Neuronal stem cell (in vitro differentiated cells): ENCODE measurements around the gene MRPL53. TPM values are rescaled to one million over a fixed set of nuclear protein-coding genes. Genes with fewer than 3 reads are reported as not detected.

Source experiments
- DNase-seq: peaks from one replicate; pipeline ENCODE4 v3.0.0-alpha.2; 2013; ENCODE audit warnings: low spot score
- H2AFZ ChIP-seq: one replicate; pipeline ENCODE4 v1.6.1; 2013; ENCODE audit warnings: mild to moderate bottlenecking, low read length, inconsistent platforms
- H2AK5ac ChIP-seq: 2 replicates; pipeline ENCODE4 v1.6.1; 2013; ENCODE audit warnings: low read depth, mild to moderate bottlenecking, inconsistent platforms, low read length, moderate library complexity, mixed read lengths
- H2BK120ac ChIP-seq: 2 replicates; pipeline ENCODE4 v1.6.1; 2013; ENCODE audit warnings: low read depth, mild to moderate bottlenecking, inconsistent platforms, low read length, moderate library complexity, mixed read lengths
- H2BK12ac ChIP-seq: one replicate; pipeline ENCODE4 v1.6.1; 2013; ENCODE audit warnings: low read length, inconsistent platforms
- H2BK15ac ChIP-seq: 2 replicates; pipeline ENCODE4 v1.6.1; 2013; ENCODE audit warnings: mild to moderate bottlenecking, low read length, inconsistent platforms, mixed read lengths
- H2BK5ac ChIP-seq: one replicate; pipeline ENCODE4 v1.6.1; 2013; ENCODE audit warnings: inconsistent platforms, mild to moderate bottlenecking, low read length, moderate library complexity
- H3K14ac ChIP-seq: one replicate; pipeline ENCODE4 v1.6.1; 2013; ENCODE audit warnings: low read length, inconsistent platforms
- H3K18ac ChIP-seq: 2 replicates; pipeline ENCODE4 v1.6.1; 2013; ENCODE audit warnings: low read length, inconsistent platforms
- H3K23ac ChIP-seq: 2 replicates; pipeline ENCODE4 v1.6.1; 2013; ENCODE audit warnings: low read depth, mild to moderate bottlenecking, mixed read lengths, low read length, inconsistent platforms; ENCODE audit not compliant: poor library complexity
- H3K27ac ChIP-seq: replicated peaks from 3 replicates; pipeline ENCODE4 v1.5.1; 2013; ENCODE audit warnings: low read length, inconsistent platforms
- H3K27me3 ChIP-seq, 3 experiments: 2 replicates each; pipeline ENCODE4 v1.6.1; 2013; ENCODE audit warnings: low read length in 3 of 3, mild to moderate bottlenecking in 2 of 3, inconsistent platforms in 1 of 3, low read depth in 1 of 3, mixed read lengths in 1 of 3, moderate library complexity in 1 of 3; ENCODE audit not compliant: control insufficient read depth in 3 of 3, insufficient read depth in 3 of 3
- H3K36me3 ChIP-seq, 2 donors: replicated peaks in 1 of 2; 2 replicates each; pipeline ENCODE4 v1.6.1; 2013; ENCODE audit warnings: low read length in 2 of 2; ENCODE audit not compliant: control insufficient read depth in 2 of 2, insufficient read depth in 2 of 2
- H3K4ac ChIP-seq: 2 replicates; pipeline ENCODE4 v1.6.1; 2013; ENCODE audit warnings: inconsistent platforms, mild to moderate bottlenecking, low read length, moderate library complexity
- H3K4me1 ChIP-seq, 2 donors: 1 replicate in 1 of 2; 2 replicates in 1 of 2; pipeline ENCODE4 v1.6.1; 2013; ENCODE audit warnings: low read length in 2 of 2, low read depth in 1 of 2; ENCODE audit not compliant: control insufficient read depth in 2 of 2, insufficient read depth in 1 of 2
- H3K4me2 ChIP-seq: one replicate; pipeline ENCODE4 v1.6.1; 2013; ENCODE audit warnings: mild to moderate bottlenecking, low read length, inconsistent platforms; ENCODE audit not compliant: insufficient read depth, poor library complexity, severe bottlenecking
- H3K4me3 ChIP-seq, 2 donors: 2 replicates each; pipeline ENCODE4 v1.5.1; 2013; ENCODE audit warnings: low read length in 2 of 2, mild to moderate bottlenecking in 2 of 2, inconsistent platforms in 1 of 2, moderate library complexity in 1 of 2
- H3K79me1 ChIP-seq: one replicate; pipeline ENCODE4 v1.6.1; 2013; ENCODE audit warnings: low read depth, mild to moderate bottlenecking, inconsistent platforms, low read length, moderate library complexity
- H3K9ac ChIP-seq: one replicate; pipeline ENCODE4 v1.6.1; 2013; ENCODE audit warnings: mild to moderate bottlenecking, low read depth, low read length, inconsistent platforms; ENCODE audit not compliant: poor library complexity
- H3K9me3 ChIP-seq, 2 donors: replicated peaks in 1 of 2; 2 replicates each; pipeline versions ENCODE3 to v1.6.1; 2013; ENCODE audit warnings: low read length in 2 of 2, mild to moderate bottlenecking in 2 of 2, inconsistent platforms in 1 of 2, low read depth in 1 of 2, mixed read lengths in 1 of 2, moderate library complexity in 1 of 2; ENCODE audit not compliant: control insufficient read depth in 2 of 2, insufficient read depth in 1 of 2
- H4K8ac ChIP-seq: one replicate; pipeline ENCODE4 v1.6.1; 2013; ENCODE audit warnings: low read depth, mild to moderate bottlenecking, inconsistent platforms, low read length, moderate library complexity
- H4K91ac ChIP-seq: one replicate; pipeline ENCODE4 v1.6.1; 2013; ENCODE audit warnings: low read length, low read depth, mild to moderate bottlenecking, inconsistent platforms; ENCODE audit not compliant: poor library complexity
- WGBS, 2 donors: extraction: QIAGEN DNeasy Blood & Tissue Kit; methylation state at CpG; one replicate each; pipeline ENCODE4 v1.1.7; 2013; ENCODE audit warnings: missing lambda C conversion rate in 2 of 2, mixed read lengths in 1 of 2; ENCODE audit not compliant: insufficient read length in 2 of 2, insufficient replicate concordance in 1 of 2; ENCODE audit errors: extremely low coverage in 2 of 2; 5-methylcytosine and 5-hydroxymethylcytosine counted together
- polyA plus RNA-seq, 2 experiments: library from polyadenylated mRNA; stranded (reverse); fragments of 200-250 nt; gene quantifications; one replicate each; pipeline ENCODE4 v1.2.3, GENCODE V29; 2013

The MRPL53 gene
- 80.8 TPM for polyA plus RNA-seq (2013, experiment 1 of 2)
- polyA plus RNA-seq (2013, experiment 2 of 2), result 80.5 TPM

GRCh38 chr2:74472086-74472944, at the start of gene MRPL53:
TSS of gene MRPL53 (minus strand) at chr2:74472680. CDS start at chr2:74472660, 20 bp downstream.
- DNase-seq, result peak; percentile 89
- Histone ChIP-seq H4K91ac (no peak within 1 kb of the TSS), H3K27me3 (no peaks in the 10 kb centered on the region), H3K4me1 (peaks cover 6 to 11% of the 10 kb centered on the region in 2 donors), H3K23ac (peak within 1 kb of the TSS; percentile 96), H3K27ac (peak within 1 kb of the TSS; percentile 87), H2BK5ac (no peak within 1 kb of the TSS), H3K79me1 (no peaks in the 10 kb centered on the region), H2BK12ac (no peak within 1 kb of the TSS), H3K18ac (peak within 1 kb of the TSS; percentile 78), H3K9ac (peak within 1 kb of the TSS; percentile 91), H2AFZ (peak within 1 kb of the TSS; percentile 83), H4K8ac (peak within 1 kb of the TSS; percentile 58), H3K14ac (peak within 1 kb of the TSS; percentile 5), H3K4me3 (peak within 1 kb of the TSS; percentile 74 to 89), H2AK5ac (peak within 1 kb of the TSS; percentile 23), H2BK15ac (no peak within 1 kb of the TSS), H3K9me3 (no peaks in the 10 kb centered on the region), H3K36me3 (peaks cover 20 to 39% of the 10 kb centered on the region in 2 donors), H2BK120ac (peak within 1 kb of the TSS; percentile 42), H3K4me2 (peak within 1 kb of the TSS; percentile 87), H3K4ac (no peak within 1 kb of the TSS)
- WGBS, 2 donors, result no CpG with 5 or more reads among the region's 66 CpGs

DNA sequence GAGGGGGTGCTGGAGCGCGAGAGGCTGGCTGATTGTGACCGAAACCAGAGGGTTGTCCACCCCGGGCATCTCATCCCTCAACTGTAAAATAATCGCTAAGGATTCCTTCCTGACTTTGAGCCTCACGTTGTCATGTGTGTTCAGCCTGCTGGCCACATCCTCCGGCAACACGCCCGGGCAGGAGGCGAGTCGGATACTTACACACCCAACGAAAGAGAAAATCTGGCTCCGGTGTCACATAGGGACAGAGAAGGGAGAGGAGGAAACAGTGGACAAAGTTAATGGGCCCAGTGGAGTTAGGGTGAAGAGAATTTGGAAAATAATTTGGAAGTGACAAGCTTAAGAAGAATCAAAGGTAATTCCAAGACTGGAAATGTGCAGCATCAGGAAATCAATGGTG, 44.2 kb upstream of the MRPL53 start:
- H2BK5ac ChIP-seq, result no peak overlapping the region
- H3K27ac ChIP-seq, result no peak overlapping the region
- H2AFZ ChIP-seq, result peak overlapping the region; percentile 88
- no peaks in the 10 kb centered on the region for H3K36me3 ChIP-seq
- no peak overlapping the region for H3K4ac ChIP-seq
- H3K9ac ChIP-seq, result no peak overlapping the region
- H3K23ac ChIP-seq, result no peak overlapping the region
- H3K79me1 ChIP-seq, result no peaks in the 10 kb centered on the region
- no CpG with 5 or more reads among the region's 13 CpGs for WGBS, 2 donors
- no peak overlapping the region for H2BK15ac ChIP-seq
- H2AK5ac ChIP-seq, result no peak overlapping the region
- no peak for DNase-seq
- no peak overlapping the region for H2BK12ac ChIP-seq
- no peak overlapping the region for H3K18ac ChIP-seq
- H3K14ac ChIP-seq, result no peak overlapping the region
- no peak overlapping the region for H2BK120ac ChIP-seq
- H3K4me2 ChIP-seq, result no peak overlapping the region
- no peak overlapping the region for H4K91ac ChIP-seq
- H3K9me3 ChIP-seq, result peaks cover 5 to 10% of the 10 kb centered on the region in 2 donors
- H3K27me3 ChIP-seq, result peaks cover 44 to 98% (median 85%) of the 10 kb centered on the region in 3 experiments
- no peak overlapping the region for H4K8ac ChIP-seq
- H3K4me3 ChIP-seq, result no peak overlapping the region
- peaks cover 2 to 4% of the 10 kb centered on the region in 2 donors for H3K4me1 ChIP-seq

DNA sequence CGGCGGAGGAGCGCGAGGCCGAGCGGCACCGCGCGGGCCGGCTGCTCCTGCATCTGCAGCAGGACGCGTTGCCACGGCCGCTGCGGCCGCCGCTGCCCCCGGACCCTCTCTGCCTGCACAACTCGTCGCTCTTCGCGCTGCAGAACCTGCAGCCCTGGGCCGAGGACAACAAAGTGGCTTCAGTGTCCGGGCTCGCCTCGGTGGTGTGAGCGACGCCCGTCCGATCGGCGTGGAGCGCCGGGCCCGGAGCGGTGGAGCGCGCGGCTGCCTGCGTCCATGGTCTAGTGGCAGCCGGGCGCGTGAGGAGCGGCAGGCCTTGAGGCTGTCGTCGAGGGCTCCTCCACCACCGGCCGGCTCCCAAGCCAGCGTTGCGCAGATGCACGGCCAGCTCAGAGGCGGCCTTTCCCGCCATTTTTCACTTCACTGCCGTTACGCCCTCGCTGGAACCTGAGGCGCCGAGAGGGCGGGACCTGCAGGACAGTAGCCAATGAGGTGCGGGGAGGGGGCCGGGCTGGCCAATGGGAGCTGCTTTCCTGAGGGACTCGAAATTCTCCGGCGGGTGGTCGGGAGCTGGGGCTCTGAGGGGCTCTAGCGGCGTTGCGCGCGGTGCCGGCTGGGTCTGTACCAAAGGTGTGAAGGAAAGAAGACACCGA, 43.6 kb upstream of the MRPL53 start:
- Histone ChIP-seq H3K36me3 (no peaks in the 10 kb centered on the region), H3K14ac (no peak overlapping the region), H3K23ac (peak overlapping the region; percentile 4), H2AK5ac (no peak overlapping the region), H3K4me3 (peak overlapping the region; percentile 20 to 70), H3K79me1 (no peaks in the 10 kb centered on the region), H3K9me3 (peaks cover 5 to 10% of the 10 kb centered on the region in 2 donors), H2AFZ (peak overlapping the region; percentile 88), H2BK5ac (no peak overlapping the region), H3K4ac (no peak overlapping the region), H2BK120ac (no peak overlapping the region), H3K18ac (peak overlapping the region; percentile 69), H3K27ac (no peak overlapping the region), H4K8ac (peak overlapping the region; percentile 75), H2BK12ac (no peak overlapping the region), H2BK15ac (no peak overlapping the region), H3K4me2 (peak overlapping the region; percentile 44), H3K9ac (peak overlapping the region; percentile 83), H3K27me3 (peaks cover 44 to 98% (median 91%) of the 10 kb centered on the region in 3 experiments), H4K91ac (no peak overlapping the region), H3K4me1 (peaks cover 2 to 4% of the 10 kb centered on the region in 2 donors)
- no peak for DNase-seq
- no CpG with 5 or more reads among the region's 72 CpGs for WGBS, 2 donors
